NCI-H2227 (cell line): ENCODE data around the gene ACOT7.

Experiments
- DNase-seq: peaks from one replicate; lab custom pipeline; 2025; ENCODE audit not compliant: unreplicated experiment; lab: John Stamatoyannopoulos, UW

The ACOT7 gene

GRCh38 chr1:6273380-6273891, 120.1 kb downstream of the ACOT7 start:
- peak; percentile 32 for DNase-seq

GRCh38 chr1:6272868-6273267, 120.7 kb downstream of the ACOT7 start:
- DNase-seq, result no peak

- no peak for DNase-seq
Measured at GRCh38 chr1:6272452-6272851, 121.1 kb downstream of the ACOT7 start.

GRCh38 chr1:6271554-6271953, 122.0 kb downstream of the ACOT7 start:
- peak; percentile 41 for DNase-seq

GRCh38 chr1:6271006-6271405, 122.6 kb downstream of the ACOT7 start:
- DNase-seq, result no peak

- no peak for DNase-seq
Measured at GRCh38 chr1:6270401-6270800, 123.2 kb downstream of the ACOT7 start.

GRCh38 chr1:6269720-6270400, 123.7 kb downstream of the ACOT7 start:
- DNase-seq, result peak; percentile 74

- DNase-seq, result no peak
Measured at GRCh38 chr1:6269296-6269695, 124.3 kb downstream of the ACOT7 start.

- no peak for DNase-seq
Measured at GRCh38 chr1:6268415-6268814, 125.2 kb downstream of the ACOT7 start.

- DNase-seq, result peak; percentile 27
Measured at GRCh38 chr1:6267686-6268322, 125.8 kb downstream of the ACOT7 start.

GRCh38 chr1:6266641-6267040, 126.9 kb downstream of the ACOT7 start:
- no peak for DNase-seq

- DNase-seq, result no peak
Measured at GRCh38 chr1:6265151-6265550, 128.4 kb downstream of the ACOT7 start.

- no peak for DNase-seq
Measured at GRCh38 chr1:6263716-6264115, 129.9 kb downstream of the ACOT7 start.

GRCh38 chr1:6262555-6263420, 130.8 kb downstream of the ACOT7 start:
- no peak for DNase-seq

GRCh38 chr1:6261615-6261995, 132.0 kb downstream of the ACOT7 start:
- peak; percentile 63 for DNase-seq

- DNase-seq, result peak; percentile 76
Measured at GRCh38 chr1:6260961-6261614, 132.5 kb downstream of the ACOT7 start, which contains the start of gene GPR153. GPR153 (minus strand) TSS chr1:6261098; CDS start chr1:6254905, 6,193 bp downstream.

GRCh38 chr1:6260433-6260934, 133.1 kb downstream of the ACOT7 start:
- peak; percentile 71 for DNase-seq

GRCh38 chr1:6259491-6260362, 133.8 kb downstream of the ACOT7 start:
- DNase-seq, result peak; percentile 89

GRCh38 chr1:6258675-6259074, 134.9 kb downstream of the ACOT7 start:
- no peak for DNase-seq

- no peak for DNase-seq
Measured at GRCh38 chr1:6257541-6258069, 136.0 kb downstream of the ACOT7 start.
